Stimulated activated CD4-positive, alpha-beta T cell treated with anti-CD3 and anti-CD28 coated beads, Interleukin-15, amount 100 ng/mL, for 1 hour (primary cell): ENCODE results near the gene MIDN.
A peak's percentile ranks its signal among the peaks of the same experiment; 100 is the strongest.
"Not testable (repeated sequence)": the region's sequence is repeated elsewhere in the genome, so short reads cannot be mapped to it uniquely, and the experiment has no call there.

Source experiments
- DNase-seq, 2 donors: peaks; one replicate each; pipeline ENCODE4 v3.0.0-alpha.2; 2020; ENCODE audit warnings: low read depth in 1 of 2, low spot score in 1 of 2

Gene MIDN

GRCh38 chr19:1248139-1248785, at the start of gene MIDN:
Gene MIDN, plus strand, starts transcription at chr19:1248583. Its CDS starts 1,714 bp downstream, at chr19:1250297.
- peak in 1 of 2 donors; percentile 59 for DNase-seq

GRCh38 chr19:1199531-1199930, 48.9 kb upstream of the MIDN start:
- no peak for DNase-seq

GRCh38 chr19:1200614-1201013, 47.8 kb upstream of the MIDN start:
- not testable (repeated sequence) for DNase-seq

GRCh38 chr19:1205114-1206099, 43.0 kb upstream of the MIDN start, which contains the start of gene STK11:
Gene STK11, plus strand, starts transcription at chr19:1205778. Its CDS starts 1,136 bp downstream, at chr19:1206914.
- DNase-seq, result peak; percentile 99 to 100

- no peak for DNase-seq
Measured at GRCh38 chr19:1206150-1206863, 42.1 kb upstream of the MIDN start.

- no peak for DNase-seq
Measured at GRCh38 chr19:1206864-1207450, 41.4 kb upstream of the MIDN start.

GRCh38 chr19:1208830-1209229, 39.6 kb upstream of the MIDN start:
- not testable (repeated sequence) for DNase-seq

GRCh38 chr19:1210227-1210538, 38.2 kb upstream of the MIDN start:
- DNase-seq, result no peak

- no peak for DNase-seq
Measured at GRCh38 chr19:1211494-1212234, 36.7 kb upstream of the MIDN start.

- peak in 1 of 2 donors; percentile 12 for DNase-seq
Measured at GRCh38 chr19:1213391-1214286, 34.7 kb upstream of the MIDN start.

GRCh38 chr19:1214299-1214861, 34.0 kb upstream of the MIDN start:
- DNase-seq, result no peak

- no peak for DNase-seq
Measured at GRCh38 chr19:1214862-1215731, 33.3 kb upstream of the MIDN start.

- no peak for DNase-seq
Measured at GRCh38 chr19:1216756-1217155, 31.6 kb upstream of the MIDN start.

GRCh38 chr19:1217366-1217765, 31.0 kb upstream of the MIDN start:
- DNase-seq, result no peak

- no peak for DNase-seq
Measured at GRCh38 chr19:1218751-1219567, 29.4 kb upstream of the MIDN start.

GRCh38 chr19:1219786-1220476, 28.5 kb upstream of the MIDN start:
- DNase-seq, result no peak

- DNase-seq, result no peak
Measured at GRCh38 chr19:1220477-1220930, 27.9 kb upstream of the MIDN start.
